ENCODE results near the gene ROR2. TPM values are rescaled to one million over a fixed set of nuclear protein-coding genes. Genes with fewer than 3 reads are reported as not detected.

The ROR2 gene
- total RNA-seq, 3 donors from 2014 or later (not counting 1 experiment from before 2014, with no cell fraction given): 1.7 TPM; not detected in 2

GRCh38 chr9:91572044-91572443 is 378.0 kb downstream of the ROR2 start:
- Mint-ChIP-seq H3K4me3 (no peak overlapping the region), H3K27ac (no peak overlapping the region), H3K9me3 (no peaks in the 10 kb centered on the region), H3K27me3 (ENCODE audit: low read depth in 2 of 2) (peaks cover 28 to 32% of the 10 kb centered on the region in 2 donors), H3K4me1 (no peaks in the 10 kb centered on the region), H3K36me3 (no peaks in the 10 kb centered on the region)
- Histone ChIP-seq H3K27ac (ENCODE audit: low read length) (no peak overlapping the region), H3K27me3 (ENCODE audit: control insufficient read depth, insufficient read depth, low read length) (no peaks in the 10 kb centered on the region), H3K4me3 (ENCODE audit: low read length) (no peak overlapping the region), H3K4me1 (ENCODE audit: control insufficient read depth, insufficient read depth, low read length) (no peaks in the 10 kb centered on the region), H3K9me3 (ENCODE audit: control insufficient read depth, insufficient read depth, low read length) (no peaks in the 10 kb centered on the region), H3K36me3 (ENCODE audit: control insufficient read depth, insufficient read depth, low read length) (no peaks in the 10 kb centered on the region)
- no peak for TF ChIP-seq CTCF (IDR thresholded peaks at IDR 0.05)
- 68% methylated on average over 3 of the region's 4 CpGs for WGBS (ENCODE audit: insufficient coverage)
- ATAC-seq (no peak), DNase-seq (no peak)
- intact Hi-C loops (cut with micrococcal nuclease): no loop called here

GRCh38 chr9:91571036-91571435 is 379.0 kb downstream of the ROR2 start:
- Histone ChIP-seq H3K27ac (ENCODE audit: low read length) (no peak overlapping the region), H3K4me1 (ENCODE audit: control insufficient read depth, insufficient read depth, low read length) (no peaks in the 10 kb centered on the region), H3K4me3 (ENCODE audit: low read length) (no peak overlapping the region), H3K27me3 (ENCODE audit: control insufficient read depth, insufficient read depth, low read length) (no peaks in the 10 kb centered on the region), H3K9me3 (ENCODE audit: control insufficient read depth, insufficient read depth, low read length) (no peaks in the 10 kb centered on the region), H3K36me3 (ENCODE audit: control insufficient read depth, insufficient read depth, low read length) (no peaks in the 10 kb centered on the region)
- DNase-seq (no peak), ATAC-seq (no peak)
- Mint-ChIP-seq H3K36me3 (no peaks in the 10 kb centered on the region), H3K27ac (no peak overlapping the region), H3K9me3 (no peaks in the 10 kb centered on the region), H3K27me3 (ENCODE audit: low read depth in 2 of 2) (peaks cover 26 to 32% of the 10 kb centered on the region in 2 donors), H3K4me3 (no peak overlapping the region), H3K4me1 (no peaks in the 10 kb centered on the region)
- no peak for TF ChIP-seq CTCF (IDR thresholded peaks at IDR 0.05)
- intact Hi-C loops (cut with micrococcal nuclease): no loop called here

GRCh38 chr9:91567642-91568274 is 382.3 kb downstream of the ROR2 start:
- no peak for DNase-seq
- Mint-ChIP-seq H3K27ac (no peak overlapping the region), H3K36me3 (no peaks in the 10 kb centered on the region), H3K4me3 (no peak overlapping the region), H3K4me1 (no peaks in the 10 kb centered on the region), H3K27me3 (ENCODE audit: low read depth in 2 of 2) (peaks cover 23 to 32% of the 10 kb centered on the region in 2 donors), H3K9me3 (no peaks in the 10 kb centered on the region)
- Histone ChIP-seq H3K27me3 (ENCODE audit: control insufficient read depth, insufficient read depth, low read length) (no peaks in the 10 kb centered on the region), H3K36me3 (ENCODE audit: control insufficient read depth, insufficient read depth, low read length) (no peaks in the 10 kb centered on the region), H3K27ac (ENCODE audit: low read length) (no peak overlapping the region), H3K4me3 (ENCODE audit: low read length) (no peak overlapping the region), H3K4me1 (ENCODE audit: control insufficient read depth, insufficient read depth, low read length) (no peaks in the 10 kb centered on the region), H3K9me3 (ENCODE audit: control insufficient read depth, insufficient read depth, low read length) (no peaks in the 10 kb centered on the region)
- ATAC-seq: no peak
- 89% methylated on average over 12 of the region's 12 CpGs for WGBS (ENCODE audit: insufficient coverage)
- intact Hi-C loops (cut with micrococcal nuclease): no loop called here
- no peak for TF ChIP-seq CTCF (IDR thresholded peaks at IDR 0.05)

- intact Hi-C loops (cut with micrococcal nuclease): no loop called here
- no peak for ATAC-seq
Observed at GRCh38 chr9:91564081-91564670, 385.9 kb downstream of the ROR2 start.

More at GRCh38 chr9:91564081-91564670, 385.9 kb downstream of the ROR2 start:
- Mint-ChIP-seq H3K4me1 (no peaks in the 10 kb centered on the region), H3K36me3 (no peaks in the 10 kb centered on the region), H3K27ac (no peak overlapping the region), H3K9me3 (no peaks in the 10 kb centered on the region), H3K4me3 (no peak overlapping the region), H3K27me3 (ENCODE audit: low read depth in 2 of 2) (peaks cover 10 to 26% of the 10 kb centered on the region in 2 donors)
- H3K36me3 ChIP-seq (ENCODE audit: control insufficient read depth, insufficient read depth, low read length): no peaks in the 10 kb centered on the region
- DNase-seq: no peak
- no peak overlapping the region for H3K27ac ChIP-seq (ENCODE audit: low read length)
- no peaks in the 10 kb centered on the region for H3K27me3 ChIP-seq (ENCODE audit: control insufficient read depth, insufficient read depth, low read length)
- no peak for TF ChIP-seq CTCF (IDR thresholded peaks at IDR 0.05)
- no peaks in the 10 kb centered on the region for H3K9me3 ChIP-seq (ENCODE audit: control insufficient read depth, insufficient read depth, low read length)
- 73% methylated on average over 3 of the region's 3 CpGs for WGBS (ENCODE audit: insufficient coverage)
- no peak overlapping the region for H3K4me3 ChIP-seq (ENCODE audit: low read length)
- H3K4me1 ChIP-seq (ENCODE audit: control insufficient read depth, insufficient read depth, low read length): no peaks in the 10 kb centered on the region

All from natural killer cell (primary cell).